Tibial nerve (tissue), 4 donors: Measurements from ENCODE around the gene MDFIC.

Experiments
- CTCF ChIP-seq, 5 experiments: fragments of 200-600 bp in 3 of 5; fragments of 450-650 bp in 2 of 5; sonication (generic) in 3 of 5; IDR thresholded peaks; one replicate each; pipeline ENCODE4 v1.5.1; 2016 to 2019; ENCODE audit warnings: antibody characterized with exemption in 5 of 5, mild to moderate bottlenecking in 3 of 5, moderate library complexity in 2 of 5
- EP300 ChIP-seq, 2 donors: sonication (generic); formaldehyde crosslinking; IDR thresholded peaks; one replicate each; pipeline ENCODE4 v1.6.1; 2017; ENCODE audit warnings: antibody characterized with exemption in 2 of 2, mild to moderate bottlenecking in 1 of 2

- no peak for TF ChIP-seq CTCF (IDR thresholded peaks at IDR 0.05)
- TF ChIP-seq EP300 (IDR thresholded peaks at IDR 0.05), result no peak
These were observed 112.1 kb downstream of the MDFIC start for GRCh38 chr7:115033917-115034459.
